Measurements from ENCODE around the gene NLK.
"Not testable (repeated sequence)": the region's sequence is repeated elsewhere in the genome, so short reads cannot be mapped to it uniquely, and the experiment has no call there.

The NLK gene

DNA sequence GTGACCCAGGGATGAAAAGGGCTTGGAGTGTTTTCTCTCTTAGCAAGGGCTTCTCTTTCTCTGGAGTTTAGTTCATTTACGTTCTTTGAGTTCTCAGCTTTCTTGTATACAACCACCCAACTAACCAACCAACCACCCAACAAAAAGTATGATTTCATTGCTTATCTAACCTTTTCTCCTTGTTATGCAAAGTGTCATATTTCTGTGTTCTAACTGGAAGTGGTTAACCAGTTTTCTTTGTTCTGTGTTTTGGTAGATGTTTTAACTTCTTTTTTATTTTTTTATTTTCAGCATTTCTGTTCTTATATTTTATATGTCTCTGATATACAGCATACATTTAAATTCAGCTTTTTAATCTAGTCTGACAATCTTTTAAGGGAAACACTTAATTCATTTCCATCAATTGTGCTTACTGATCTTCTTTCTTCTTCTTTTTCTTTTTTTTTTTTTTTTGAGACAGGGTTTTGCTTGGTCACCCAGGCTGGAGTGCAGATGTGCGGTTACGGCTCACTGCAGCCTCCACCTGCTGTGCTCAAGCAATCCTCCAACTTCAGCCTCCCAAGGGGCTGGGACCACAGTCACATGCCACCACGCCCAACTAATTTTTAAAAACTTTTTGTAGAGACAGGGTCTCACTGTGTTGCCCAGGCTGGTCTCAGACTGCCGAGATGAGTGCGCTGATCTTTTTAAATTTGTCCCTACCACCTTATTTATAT, 29.6 kb downstream of the NLK start:
- no peak for DNase-seq (ENCODE audit: low read depth in 2 of 2, low spot score in 1 of 2)

DNA sequence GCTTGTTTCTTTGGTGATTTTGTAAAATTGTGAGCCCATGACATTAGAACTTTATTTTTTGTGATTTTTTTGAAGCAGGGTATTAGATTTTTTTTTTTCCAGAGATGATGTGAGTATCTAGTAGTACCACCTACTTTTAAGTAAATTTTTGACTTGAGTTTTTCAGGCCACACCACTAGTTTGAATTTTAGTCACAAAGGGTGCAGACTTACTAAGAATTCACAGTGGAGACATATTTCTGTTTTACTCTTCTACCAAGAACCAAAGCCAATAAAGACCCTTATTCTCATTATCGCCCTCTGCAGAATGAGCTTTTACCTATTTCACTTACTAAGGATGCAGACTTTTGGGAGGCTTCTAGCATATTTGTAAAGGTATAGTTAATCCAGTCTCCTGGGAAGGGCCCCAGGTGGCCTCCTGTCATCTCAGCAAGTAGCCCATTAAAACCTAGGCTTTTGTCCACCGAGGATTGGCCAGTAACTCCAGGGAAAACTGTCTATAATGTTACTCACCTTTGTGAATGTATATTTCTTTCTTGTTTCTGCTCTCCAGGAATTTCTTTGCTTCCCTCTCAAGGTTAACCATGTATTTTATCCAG, 30.6 kb downstream of the NLK start:
- no peak for DNase-seq (ENCODE audit: low read depth in 2 of 2, low spot score in 1 of 2)

- no peak for DNase-seq (ENCODE audit: low read depth in 2 of 2, low spot score in 1 of 2)
These were observed 31.5 kb downstream of the NLK start for GRCh38 chr17:28074010-28074409.

GRCh38 chr17:28076144-28076543, 33.7 kb downstream of the NLK start:
- DNase-seq (ENCODE audit: low read depth in 2 of 2, low spot score in 1 of 2) = no peak

- not testable (repeated sequence) for DNase-seq (ENCODE audit: low read depth in 2 of 2, low spot score in 1 of 2)
These were observed 34.7 kb downstream of the NLK start for GRCh38 chr17:28077140-28077539.

GRCh38 chr17:28078341-28079229, 36.1 kb downstream of the NLK start:
- DNase-seq (ENCODE audit: low read depth in 2 of 2, low spot score in 1 of 2) = no peak

GRCh38 chr17:28081467-28081866, 39.0 kb downstream of the NLK start:
- DNase-seq (ENCODE audit: low read depth in 2 of 2, low spot score in 1 of 2) = no peak

DNA sequence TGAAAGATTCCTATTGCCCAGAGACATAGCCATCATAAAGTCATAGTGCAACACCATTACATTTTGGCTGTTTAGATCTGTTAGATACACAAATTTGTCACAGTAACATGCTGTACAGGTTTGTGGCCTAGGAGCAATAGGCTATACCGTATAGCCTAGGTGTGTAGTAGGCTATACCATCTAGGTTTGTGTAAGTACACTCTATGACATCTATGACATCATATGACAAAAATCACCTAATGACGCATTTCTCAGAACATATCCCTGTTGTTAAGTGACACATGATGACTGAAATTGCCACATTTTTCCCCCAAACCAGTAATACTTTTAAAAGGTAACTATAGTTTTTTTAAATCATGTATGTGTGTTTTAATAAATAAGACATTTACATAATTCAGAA, 43.3 kb downstream of the NLK start:
- DNase-seq (ENCODE audit: low read depth in 2 of 2, low spot score in 1 of 2) = no peak

- no peak for DNase-seq (ENCODE audit: low read depth in 2 of 2, low spot score in 1 of 2)
These were observed 44.0 kb downstream of the NLK start for GRCh38 chr17:28086519-28086918.

- DNase-seq (ENCODE audit: low read depth in 2 of 2, low spot score in 1 of 2) = no peak
These were observed 45.3 kb downstream of the NLK start for GRCh38 chr17:28087743-28088142.

GRCh38 chr17:28090551-28090950, 48.1 kb downstream of the NLK start:
- no peak for DNase-seq (ENCODE audit: low read depth in 2 of 2, low spot score in 1 of 2)

- DNase-seq (ENCODE audit: low read depth in 2 of 2, low spot score in 1 of 2) = no peak
These were observed 49.6 kb downstream of the NLK start for GRCh38 chr17:28092088-28092487.

- no peak for DNase-seq (ENCODE audit: low read depth in 2 of 2, low spot score in 1 of 2)
These were observed 51.7 kb downstream of the NLK start for GRCh38 chr17:28093999-28094716.

DNA sequence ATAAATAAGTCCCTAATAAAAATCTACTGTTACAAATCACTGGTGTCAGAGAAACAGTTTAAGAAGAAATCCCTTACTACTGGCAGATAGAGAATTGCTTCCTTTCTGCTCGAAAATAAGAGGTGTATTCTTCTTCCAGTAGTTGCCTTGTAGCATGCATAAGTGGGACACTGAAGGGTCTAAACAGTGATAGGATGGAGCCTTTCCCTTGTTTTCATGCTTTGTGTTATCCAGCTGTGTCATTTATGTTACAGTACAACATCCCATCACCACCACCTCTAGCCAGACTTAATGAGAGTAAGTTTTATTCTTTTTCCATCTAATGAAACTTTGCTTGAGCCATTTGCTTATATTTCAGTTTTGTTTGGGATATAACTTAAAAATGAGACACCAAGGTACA, 54.3 kb downstream of the NLK start:
- no peak for DNase-seq (ENCODE audit: low read depth in 2 of 2, low spot score in 1 of 2)

DNA sequence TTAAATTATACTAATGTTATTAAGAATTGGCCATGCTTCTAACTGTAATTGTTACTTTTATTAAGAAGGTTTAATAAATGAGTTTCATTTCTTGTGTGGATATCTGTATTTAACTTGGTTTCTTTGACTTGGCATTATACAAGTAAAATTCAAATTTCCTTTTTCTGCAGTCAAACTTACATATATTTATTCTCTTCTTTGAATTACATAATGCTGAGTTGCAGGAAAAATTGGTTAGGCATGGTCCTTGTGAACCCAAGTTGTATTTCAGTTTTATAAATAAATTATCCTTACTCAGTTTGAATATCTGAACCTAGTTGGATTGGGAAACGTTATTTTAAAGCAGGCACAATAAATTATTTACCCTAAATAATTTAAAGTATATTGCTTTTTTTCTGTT, 54.8 kb downstream of the NLK start:
- DNase-seq (ENCODE audit: low read depth in 2 of 2, low spot score in 1 of 2) = no peak

DNA sequence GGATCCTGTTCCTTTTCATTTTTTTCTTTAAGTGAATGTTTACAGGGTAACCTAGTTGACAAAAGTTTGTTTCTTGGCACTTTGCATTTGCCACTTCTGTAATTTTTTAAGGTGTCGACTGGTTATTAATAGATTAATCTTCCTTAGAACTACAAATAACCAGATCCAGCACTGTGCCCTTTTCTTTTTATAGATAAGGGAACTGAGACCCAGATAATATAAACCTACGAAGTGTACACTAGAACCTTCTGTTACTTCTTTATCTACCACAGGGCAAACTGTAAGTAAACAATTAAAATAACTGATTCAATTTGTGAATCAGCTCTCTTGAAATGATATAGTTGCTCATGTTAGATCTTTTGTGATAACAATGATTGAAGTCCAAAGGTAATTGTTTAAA, 55.4 kb downstream of the NLK start:
- DNase-seq (ENCODE audit: low read depth in 2 of 2, low spot score in 1 of 2) = no peak

- not testable (repeated sequence) for DNase-seq (ENCODE audit: low read depth in 2 of 2, low spot score in 1 of 2)
These were observed 56.1 kb downstream of the NLK start for GRCh38 chr17:28098591-28098990.

- no peak for DNase-seq (ENCODE audit: low read depth in 2 of 2, low spot score in 1 of 2)
These were observed 57.8 kb downstream of the NLK start for GRCh38 chr17:28100251-28100650.

GRCh38 chr17:28100936-28101335, 58.5 kb downstream of the NLK start:
- DNase-seq (ENCODE audit: low read depth in 2 of 2, low spot score in 1 of 2) = no peak

DNA sequence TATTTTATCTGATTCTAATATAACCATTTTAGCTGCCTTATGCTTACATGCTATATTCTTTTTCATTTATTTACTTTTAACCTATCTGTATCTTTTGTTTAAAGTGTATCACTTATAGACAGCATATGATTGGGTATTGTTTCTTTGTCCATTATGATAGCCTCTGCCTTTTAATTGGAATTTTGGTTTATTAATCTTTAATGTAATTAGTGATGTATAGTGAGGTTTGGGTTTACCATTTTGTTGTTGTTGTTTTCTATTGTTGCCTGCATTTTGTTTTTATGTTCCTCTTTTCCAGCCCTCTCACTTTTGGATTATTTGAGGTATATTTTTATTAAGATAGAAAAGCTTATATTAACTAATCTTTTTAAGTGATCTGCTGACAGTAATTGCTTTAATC, 59.4 kb downstream of the NLK start:
- no peak for DNase-seq (ENCODE audit: low read depth in 2 of 2, low spot score in 1 of 2)

- no peak for DNase-seq (ENCODE audit: low read depth in 2 of 2, low spot score in 1 of 2)
These were observed 63.0 kb downstream of the NLK start for GRCh38 chr17:28105501-28105900.
